HG03095 (cell line): ENCODE data around the gene CRY2.

Experiments used
- ATAC-seq: cut with Tn5 transposase; IDR thresholded peaks from one replicate; pipeline ENCODE4 v1.9.1; 2021; ENCODE audit warnings: moderate library complexity; ENCODE audit not compliant: unreplicated experiment

CRY2 gene

DNA sequence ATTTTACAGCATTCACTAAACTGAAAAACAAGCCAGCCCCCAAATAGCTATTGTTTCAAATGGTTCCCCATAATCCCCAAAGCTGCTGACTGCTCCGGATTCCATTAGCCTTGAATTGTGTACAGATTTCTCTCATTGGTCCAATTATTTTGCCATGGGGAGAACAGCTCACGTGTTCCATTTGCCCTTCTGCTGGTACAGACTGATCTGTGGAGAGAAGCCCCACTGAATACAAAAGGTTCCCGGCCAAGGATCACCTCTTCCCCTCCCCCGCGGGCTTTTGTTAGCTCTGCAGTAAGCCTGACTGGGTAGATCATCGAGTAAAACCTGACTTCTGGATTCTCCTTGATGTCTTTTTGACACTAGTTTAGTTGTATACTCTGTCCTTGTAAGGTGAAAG, 29.1 kb downstream of the CRY2 start:
- ATAC-seq, result no peak

DNA sequence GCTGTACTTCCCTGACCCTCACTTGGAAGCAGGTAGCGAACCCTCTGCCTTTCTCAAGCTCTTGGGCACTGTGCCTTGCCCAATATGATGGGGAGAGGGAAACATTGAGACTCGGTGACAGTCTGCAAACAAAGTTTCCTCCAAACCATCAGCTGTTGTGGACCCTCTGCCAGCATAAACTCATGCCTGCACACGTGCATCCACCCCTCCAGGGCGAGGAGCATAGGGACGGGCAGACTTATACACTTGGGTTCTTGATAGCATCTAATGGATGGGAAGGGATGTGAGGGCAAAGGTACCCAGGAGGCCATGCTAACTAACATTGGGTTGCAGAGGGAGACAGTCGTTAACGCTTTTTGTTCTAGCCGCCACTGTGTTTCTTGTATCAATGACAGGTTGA, 29.9 kb downstream of the CRY2 start:
- ATAC-seq, result no peak

- no peak for ATAC-seq
Measured at GRCh38 chr11:45877845-45878244, 30.6 kb downstream of the CRY2 start.

DNA sequence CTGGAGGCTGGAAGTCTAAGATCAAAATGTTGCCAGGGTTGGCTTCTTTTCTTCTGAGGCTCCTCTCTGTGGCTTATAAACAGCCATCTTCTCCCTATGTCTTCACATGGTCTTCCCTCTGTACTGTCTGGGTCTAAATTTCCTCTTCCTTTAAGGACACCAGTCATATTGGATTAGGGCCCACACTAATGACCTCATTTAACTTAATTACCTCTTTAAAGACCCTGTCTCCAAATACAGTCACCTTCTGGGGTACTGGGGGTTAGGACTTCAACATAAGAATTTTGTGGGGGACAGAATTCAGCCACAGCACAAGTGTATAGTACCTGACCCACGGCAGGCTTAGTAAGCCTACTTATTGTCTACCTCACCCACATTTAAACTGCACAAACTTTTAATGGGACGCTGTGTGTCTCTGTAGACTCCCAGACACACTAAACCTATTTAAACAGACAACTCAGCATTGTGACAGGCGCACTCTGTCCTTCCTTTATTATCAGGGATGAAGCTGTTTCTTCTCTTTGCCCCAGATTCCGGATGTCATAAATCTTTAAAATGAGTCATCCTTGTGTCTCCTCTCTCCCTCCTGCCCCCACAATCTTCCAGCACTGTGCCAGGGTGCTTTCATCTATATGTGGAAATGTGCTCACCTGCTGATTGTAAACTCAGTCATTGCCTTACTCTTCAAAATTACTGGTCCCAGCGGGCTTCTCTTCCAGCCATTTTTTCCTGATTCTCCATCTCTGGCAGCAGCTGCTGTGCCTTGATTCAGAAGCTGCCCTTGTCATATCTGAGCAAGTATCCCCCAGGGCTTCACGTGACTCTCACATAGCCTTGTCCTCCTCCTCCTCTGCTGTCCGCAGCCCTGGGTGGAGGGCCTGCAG, 32.8 kb downstream of the CRY2 start:
- ATAC-seq, result no peak

GRCh38 chr11:45880772-45881570, 33.7 kb downstream of the CRY2 start:
- no peak for ATAC-seq

DNA sequence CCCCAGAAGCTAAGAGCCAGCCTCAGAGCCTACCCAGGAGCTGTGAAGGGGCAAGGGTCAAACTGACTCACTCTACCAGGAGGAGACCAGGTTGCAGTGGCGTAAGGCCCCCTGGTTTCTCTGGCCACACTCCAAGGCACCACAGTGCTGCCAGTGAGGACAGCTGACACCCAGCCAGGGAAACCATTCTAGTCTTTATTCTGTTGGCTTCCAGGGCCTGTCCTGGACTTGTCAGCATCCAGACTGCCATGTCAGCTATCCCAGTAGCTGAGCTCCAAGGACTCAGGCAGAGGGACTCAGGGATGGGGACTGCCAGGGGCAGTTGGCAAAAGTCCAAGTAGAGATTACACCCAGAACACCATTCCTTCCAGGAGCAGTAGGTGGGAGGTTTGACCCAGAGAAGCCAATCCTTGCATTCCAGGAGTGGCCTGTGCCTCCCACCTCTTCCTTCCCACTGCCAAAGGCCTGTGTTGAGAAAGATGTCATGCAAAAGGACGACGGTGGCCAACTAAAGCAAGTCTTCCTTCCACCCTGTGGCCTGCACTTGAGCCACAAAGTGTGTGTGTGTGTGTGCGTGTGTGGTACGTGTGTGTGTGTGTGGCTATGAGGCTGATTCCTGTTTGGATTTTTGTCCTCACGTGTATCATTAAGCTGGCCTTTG, 34.6 kb downstream of the CRY2 start:
- no peak for ATAC-seq

DNA sequence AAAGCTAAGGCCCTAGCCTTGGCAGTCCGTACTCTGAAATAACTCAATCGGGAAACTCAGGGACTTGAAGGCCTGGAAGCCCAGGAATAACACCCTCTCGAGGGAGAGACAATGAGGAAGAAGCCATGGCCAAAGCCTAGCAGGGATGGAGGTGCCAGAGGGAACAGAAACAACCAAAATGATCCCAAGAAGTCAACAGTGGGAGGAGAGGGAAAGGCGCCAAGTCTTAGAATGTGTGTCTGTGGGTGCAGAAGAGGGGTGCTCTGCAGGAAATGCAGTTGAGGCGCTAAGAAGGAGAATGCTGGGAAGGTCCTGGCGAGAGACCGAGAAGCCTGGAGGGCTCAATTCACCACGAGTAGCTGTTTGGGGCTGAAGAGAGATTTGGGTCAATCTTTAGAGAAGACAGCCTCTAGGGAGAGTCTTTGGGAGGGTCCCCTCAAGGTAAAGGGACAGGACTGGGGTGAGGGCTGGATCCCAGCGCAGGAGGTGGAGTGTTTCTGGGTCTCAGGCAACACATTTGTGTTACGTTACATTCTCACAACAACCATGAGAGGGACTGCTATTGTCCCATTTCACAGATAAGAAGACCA, 37.4 kb downstream of the CRY2 start:
- ATAC-seq, result no peak

DNA sequence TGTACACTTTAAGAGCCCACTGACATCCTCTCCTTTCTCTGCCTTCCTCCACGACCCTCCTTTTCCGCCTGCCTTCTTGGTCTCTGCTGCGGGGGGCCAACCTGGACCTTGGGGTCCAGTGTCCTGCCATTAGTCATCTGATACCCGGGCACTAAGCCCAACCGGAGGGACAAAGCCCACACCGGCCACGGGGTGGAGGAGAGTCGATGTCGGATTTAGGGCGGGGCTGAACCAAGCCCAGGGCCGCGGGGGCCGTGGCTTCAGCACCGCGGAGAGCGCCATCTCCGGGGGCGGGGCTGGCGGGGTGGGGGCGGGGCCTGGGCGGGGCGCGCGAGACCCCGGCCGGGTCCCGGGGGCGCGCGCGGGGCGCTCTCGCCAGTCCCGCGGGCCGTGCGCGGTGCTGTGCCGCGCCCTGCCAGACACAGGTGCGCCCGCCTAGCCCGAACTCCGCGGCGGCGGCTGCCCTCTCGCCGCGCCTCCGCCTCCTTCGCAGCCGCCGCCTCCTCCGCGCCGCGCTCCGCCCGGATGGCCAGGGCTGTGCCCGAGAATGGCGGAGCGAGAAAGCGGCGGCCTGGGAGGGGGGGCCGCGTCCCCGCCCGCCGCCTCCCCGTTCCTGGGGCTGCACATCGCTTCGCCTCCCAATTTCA, 38.1 kb downstream of the CRY2 start, which contains the start of gene MAPK8IP1:
Gene MAPK8IP1, plus strand, starts transcription at position 378 of the 647 bp plus-strand sequence. Its CDS starts 170 bp downstream, at position 548.
- ATAC-seq, result peak; percentile 67

GRCh38 chr11:45885921-45886721, 38.8 kb downstream of the CRY2 start:
- ATAC-seq, result no peak

DNA sequence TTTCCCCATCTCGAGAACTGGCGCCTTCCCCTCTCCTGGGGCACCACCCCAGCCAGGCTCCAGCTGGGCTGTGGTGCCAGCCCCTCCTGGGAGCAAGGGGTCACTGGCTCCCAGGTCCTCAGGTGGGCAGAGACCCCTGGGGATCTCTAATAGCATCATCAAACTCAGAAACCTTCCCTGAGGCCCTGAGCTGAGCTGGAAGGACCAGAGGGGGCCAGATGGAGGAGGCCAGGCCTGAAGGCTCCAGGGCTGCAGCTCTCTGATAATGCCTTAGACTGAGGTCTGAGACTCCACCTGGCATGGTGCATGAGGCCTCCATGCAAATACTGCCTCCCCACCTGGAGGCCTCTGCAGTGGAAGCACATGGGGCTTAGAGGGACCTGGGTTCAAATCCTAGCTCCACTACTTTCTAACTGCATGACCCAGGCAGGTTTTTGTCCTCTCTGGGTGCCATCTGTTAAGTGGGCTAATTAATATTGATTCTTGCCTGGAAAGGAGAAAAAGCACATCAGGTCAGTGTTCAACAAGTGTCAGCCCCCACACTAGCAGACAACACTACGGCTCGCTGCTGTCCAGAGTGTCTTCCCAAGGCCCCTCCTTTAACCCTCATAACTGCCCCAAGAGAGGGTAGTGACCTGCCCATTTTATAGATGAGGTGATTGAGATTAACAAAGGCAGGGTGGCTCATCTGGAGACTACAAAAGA, 39.7 kb downstream of the CRY2 start:
- ATAC-seq, result no peak

DNA sequence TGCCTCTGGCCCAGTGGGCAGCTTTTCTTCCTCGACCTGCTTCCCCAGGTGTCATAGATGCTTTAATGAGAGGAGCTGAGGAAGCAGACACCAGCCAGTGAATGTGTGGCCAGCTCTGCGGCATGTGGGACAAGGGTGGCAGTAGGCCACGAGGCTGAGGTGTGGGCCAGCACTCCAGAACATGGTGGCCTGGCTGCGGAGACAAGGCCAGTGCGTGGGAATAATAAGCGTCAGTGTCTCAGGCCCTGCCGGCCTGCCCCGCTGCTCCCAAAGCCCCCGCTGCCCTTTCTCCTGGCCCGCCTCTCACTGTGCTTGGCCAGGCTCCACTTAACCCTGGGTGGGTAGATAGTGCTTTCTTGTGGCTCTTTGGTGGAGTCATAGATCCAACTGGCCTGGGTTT, 40.3 kb downstream of the CRY2 start:
- no peak for ATAC-seq

DNA sequence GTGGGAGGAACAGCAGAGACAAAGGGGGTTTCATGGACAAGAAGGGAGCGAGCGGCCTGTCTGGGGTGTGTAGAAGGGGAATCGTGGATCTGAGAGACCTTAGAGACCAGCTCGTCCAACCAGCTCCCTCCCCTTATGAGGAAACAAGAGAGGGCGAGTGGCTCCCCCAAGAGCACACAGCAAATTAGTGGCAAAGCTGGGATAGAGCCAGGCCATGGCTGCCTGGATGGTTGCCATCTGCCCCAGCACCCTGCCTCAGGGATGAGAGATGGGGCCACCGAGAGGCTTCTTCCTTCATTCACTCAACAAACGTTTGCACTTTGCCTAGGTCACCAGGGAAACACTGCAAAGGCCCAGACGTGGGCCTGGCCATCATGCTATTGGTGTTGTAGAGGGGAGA, 42.3 kb downstream of the CRY2 start:
- no peak for ATAC-seq

GRCh38 chr11:45889966-45890365, 42.7 kb downstream of the CRY2 start:
- no peak for ATAC-seq

- ATAC-seq, result no peak
Measured at GRCh38 chr11:45890886-45891550, 43.7 kb downstream of the CRY2 start.

DNA sequence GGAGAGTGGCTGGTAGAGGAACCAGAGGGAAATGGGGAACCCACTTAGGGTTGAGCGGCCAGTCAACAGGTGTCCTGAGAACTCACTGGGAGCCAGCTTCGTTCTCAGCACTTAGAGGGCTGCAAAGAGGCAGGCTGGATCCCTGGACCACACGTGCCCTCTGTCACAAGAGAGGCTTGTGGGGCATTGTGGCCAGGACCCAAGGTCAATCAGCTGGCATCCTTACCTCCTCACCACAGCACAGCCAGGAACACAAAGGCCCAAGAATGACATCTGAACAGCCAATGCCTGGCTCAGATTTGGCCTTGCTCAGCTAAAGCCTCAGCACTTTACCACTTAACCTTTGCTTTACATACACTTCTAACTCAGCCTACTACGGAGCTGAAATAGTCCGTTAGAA, 45.6 kb downstream of the CRY2 start:
- ATAC-seq, result no peak

DNA sequence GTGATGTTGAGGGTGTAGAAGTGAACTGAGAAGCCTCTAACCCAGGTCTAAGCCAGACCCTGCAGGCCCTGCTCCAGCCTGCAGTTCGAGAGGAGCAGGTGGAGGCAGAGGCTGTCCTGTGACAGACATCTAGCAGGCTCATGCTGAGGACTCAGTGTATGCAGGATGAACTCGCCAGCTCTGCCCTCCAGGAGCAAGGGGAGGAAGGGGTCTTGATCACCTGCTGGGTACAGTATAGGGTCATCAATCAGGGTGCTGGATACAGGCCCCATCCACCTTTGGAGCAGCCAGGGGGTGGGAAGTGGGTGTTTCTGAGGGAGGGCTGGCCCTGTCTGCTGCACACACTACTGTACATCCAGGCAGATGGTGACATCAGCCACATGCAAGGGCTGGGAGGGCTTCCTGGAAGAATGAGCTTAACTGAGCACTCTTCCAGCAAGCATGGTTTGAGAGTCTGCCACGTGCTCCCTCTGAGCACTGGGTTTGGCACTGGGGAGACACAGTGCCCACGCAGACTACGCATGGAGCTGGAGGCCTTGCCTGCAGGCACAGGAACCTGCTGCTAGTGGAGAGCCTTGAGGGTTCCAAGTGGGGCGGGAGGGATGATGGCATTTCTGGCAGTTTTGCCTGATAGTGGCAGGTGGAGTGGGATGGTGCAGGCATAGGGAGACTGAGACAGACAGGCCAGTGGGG, 47.4 kb downstream of the CRY2 start:
- ATAC-seq, result no peak

- no peak for ATAC-seq
Measured at GRCh38 chr11:45895553-45896259, 48.4 kb downstream of the CRY2 start.
